ENCODE measurements around the gene DENND4C. TPM values are rescaled to one million over a fixed set of nuclear protein-coding genes. Genes with fewer than 3 reads are reported as not detected.

DENND4C gene
- total RNA-seq, 1 experiment from 2014 or later = 29.5 TPM

- no peaks in the 10 kb centered on the region for H4K20me1 ChIP-seq (ENCODE audit: insufficient read depth)
- H2AFZ ChIP-seq = no peak overlapping the region
- H3F3A ChIP-seq (ENCODE audit: insufficient read depth, low read depth) = no peaks in the 10 kb centered on the region
- intact Hi-C loops (cut with micrococcal nuclease; ENCODE audit: unreplicated experiment) = no loop called here
- no peaks in the 10 kb centered on the region for H3K9me2 ChIP-seq (ENCODE audit: insufficient read depth)
- TF ChIP-seq CTCF (conservative IDR thresholded peaks at IDR 0.05) = no peak
- no peak for TF ChIP-seq EZH2 (IDR thresholded peaks at IDR 0.05; ENCODE audit: low read depth)
- H3K4me3 ChIP-seq = no peak overlapping the region
- no peak overlapping the region for H3K27ac ChIP-seq
- no peak overlapping the region for H3K4me2 ChIP-seq
- no peaks in the 10 kb centered on the region; the same call in 1 of the 2 replicates for H3K36me3 ChIP-seq (ENCODE audit: low read depth)
- H3K27me3 ChIP-seq (ENCODE audit: insufficient read depth, low read depth) = no peaks in the 10 kb centered on the region
- DNase-seq = no peak
- H3K9me3 ChIP-seq (ENCODE audit: insufficient read depth, low read depth) = no peaks in the 10 kb centered on the region
- no peaks in the 10 kb centered on the region for H3K4me1 ChIP-seq (replicated peaks; ENCODE audit: insufficient read depth)
- H3K79me2 ChIP-seq (ENCODE audit: low read depth) = no peaks in the 10 kb centered on the region
- ChIA-PET CTCF (no interaction called here), POLR2A (ENCODE audit: unreplicated experiment) (no interaction called here)
- no TSS peak for BruUV-seq (replicated peaks)
These were observed 63.7 kb downstream of the DENND4C start for GRCh38 chr9:19294219-19294618.

- no peaks in the 10 kb centered on the region for H3K9me2 ChIP-seq (ENCODE audit: insufficient read depth)
- no peaks in the 10 kb centered on the region for H3K27me3 ChIP-seq (ENCODE audit: insufficient read depth, low read depth)
- H2AFZ ChIP-seq = no peak overlapping the region
- no peaks in the 10 kb centered on the region for H3K4me1 ChIP-seq (replicated peaks; ENCODE audit: insufficient read depth)
- ChIA-PET POLR2A (ENCODE audit: unreplicated experiment) (no interaction called here), CTCF (no interaction called here)
- H3K27ac ChIP-seq = no peak overlapping the region
- H3K36me3 ChIP-seq (ENCODE audit: low read depth) = no peaks in the 10 kb centered on the region
- no peak for DNase-seq
- intact Hi-C loops (cut with micrococcal nuclease; ENCODE audit: unreplicated experiment) = no loop called here
- no peak overlapping the region for H3K4me2 ChIP-seq
- H3K9me3 ChIP-seq (ENCODE audit: insufficient read depth, low read depth) = no peaks in the 10 kb centered on the region
- H4K20me1 ChIP-seq (ENCODE audit: insufficient read depth) = no peaks in the 10 kb centered on the region
- H3K4me3 ChIP-seq = no peak overlapping the region
- H3K79me2 ChIP-seq (ENCODE audit: low read depth) = no peaks in the 10 kb centered on the region
- no TSS peak for BruUV-seq (replicated peaks)
- TF ChIP-seq CTCF (conservative IDR thresholded peaks at IDR 0.05) (no peak), EZH2 (IDR thresholded peaks at IDR 0.05; ENCODE audit: low read depth) (no peak)
- no peaks in the 10 kb centered on the region for H3F3A ChIP-seq (ENCODE audit: insufficient read depth, low read depth)
These were observed 68.0 kb downstream of the DENND4C start for GRCh38 chr9:19298436-19299000.

- BruUV-seq (replicated peaks) = no TSS peak
- no peak overlapping the region for H3K27ac ChIP-seq
- POLR2A ChIA-PET (ENCODE audit: unreplicated experiment) = no interaction called here
- no peaks in the 10 kb centered on the region for H3K4me1 ChIP-seq (replicated peaks; ENCODE audit: insufficient read depth)
- H3K4me3 ChIP-seq = no peak overlapping the region
- no peaks in the 10 kb centered on the region for H3K27me3 ChIP-seq (ENCODE audit: insufficient read depth, low read depth)
- no peak overlapping the region for H2AFZ ChIP-seq
- H3K9me2 ChIP-seq (ENCODE audit: insufficient read depth) = no peaks in the 10 kb centered on the region
- H3K4me2 ChIP-seq = no peak overlapping the region
- no peak for TF ChIP-seq CTCF (conservative IDR thresholded peaks at IDR 0.05)
- H3K9me3 ChIP-seq (ENCODE audit: insufficient read depth, low read depth) = no peaks in the 10 kb centered on the region
- H3F3A ChIP-seq (ENCODE audit: insufficient read depth, low read depth) = 0 out of 2 replicates have a peak, but pooled peaks cover 3% of the 10 kb centered on the region
- CTCF ChIA-PET = no interaction called here
- no peak for DNase-seq
- intact Hi-C loops (cut with micrococcal nuclease; ENCODE audit: unreplicated experiment) = no loop called here
- no peaks in the 10 kb centered on the region for H3K79me2 ChIP-seq (ENCODE audit: low read depth)
- H4K20me1 ChIP-seq (ENCODE audit: insufficient read depth) = no peaks in the 10 kb centered on the region
- H3K36me3 ChIP-seq (ENCODE audit: low read depth) = no peaks in the 10 kb centered on the region
These were observed 72.7 kb downstream of the DENND4C start for GRCh38 chr9:19303216-19303615.

Data from PC-9 (cell line).